NCI-H524 treated with DMSO at 0.1 percent for 48 hours (cell line): ENCODE measurements around the gene POFUT2.

ENCODE experiments used
- DNase-seq: peaks from one replicate; lab custom pipeline; 2025; lab: John Stamatoyannopoulos, UW

Gene POFUT2, protein sequence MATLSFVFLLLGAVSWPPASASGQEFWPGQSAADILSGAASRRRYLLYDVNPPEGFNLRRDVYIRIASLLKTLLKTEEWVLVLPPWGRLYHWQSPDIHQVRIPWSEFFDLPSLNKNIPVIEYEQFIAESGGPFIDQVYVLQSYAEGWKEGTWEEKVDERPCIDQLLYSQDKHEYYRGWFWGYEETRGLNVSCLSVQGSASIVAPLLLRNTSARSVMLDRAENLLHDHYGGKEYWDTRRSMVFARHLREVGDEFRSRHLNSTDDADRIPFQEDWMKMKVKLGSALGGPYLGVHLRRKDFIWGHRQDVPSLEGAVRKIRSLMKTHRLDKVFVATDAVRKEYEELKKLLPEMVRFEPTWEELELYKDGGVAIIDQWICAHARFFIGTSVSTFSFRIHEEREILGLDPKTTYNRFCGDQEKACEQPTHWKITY

DNA sequence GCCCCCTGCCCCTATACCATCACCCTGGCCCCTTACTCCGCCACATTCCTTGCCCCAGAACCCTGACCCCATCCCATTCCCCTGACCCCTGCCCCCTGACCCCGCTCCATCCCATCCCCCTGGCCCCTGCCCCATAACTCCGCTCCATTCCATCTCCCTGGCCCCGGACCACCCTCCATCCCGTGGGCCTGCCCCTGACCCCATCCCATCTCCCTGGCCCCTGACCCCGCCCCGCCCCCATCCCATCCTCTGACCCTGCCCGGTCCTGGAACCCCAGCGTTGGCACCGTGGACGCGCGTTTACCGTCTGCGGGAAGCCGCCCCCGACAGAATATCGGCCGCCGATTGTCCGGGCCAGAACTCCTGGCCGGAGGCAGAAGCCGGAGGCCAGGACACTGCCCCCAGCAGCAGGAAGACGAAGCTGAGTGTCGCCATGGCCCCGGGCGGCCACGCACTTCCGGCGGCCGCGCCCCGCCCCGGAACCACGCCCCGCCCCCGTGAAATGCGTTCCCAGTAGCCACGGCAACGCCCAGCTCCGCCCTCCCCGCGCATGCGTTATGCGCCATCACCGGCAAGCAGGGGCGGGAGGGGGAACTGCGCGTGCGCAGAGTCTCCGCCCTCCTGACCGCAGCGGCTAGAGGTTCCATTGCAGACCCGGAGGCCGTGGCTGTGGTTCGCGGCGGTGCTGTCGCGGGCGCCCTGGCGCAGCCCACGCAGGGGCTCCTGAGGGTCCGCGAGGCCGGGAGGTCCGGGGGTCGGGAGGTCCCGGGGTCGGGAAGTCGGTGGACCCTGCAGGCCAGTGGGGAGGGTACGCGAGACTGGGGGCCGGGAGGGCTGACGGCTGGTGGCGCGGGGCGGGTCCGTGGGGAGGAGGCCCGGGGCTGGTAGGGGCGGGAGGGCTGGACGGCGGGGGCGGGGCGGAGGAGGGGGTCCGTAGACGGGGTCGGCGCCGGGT is at the start of gene POFUT2:
POFUT2 (minus strand) TSS at position 458 of the 954 bp plus-strand sequence; CDS start at position 434, 24 bp downstream.
- DNase-seq = peak; percentile 47

DNA sequence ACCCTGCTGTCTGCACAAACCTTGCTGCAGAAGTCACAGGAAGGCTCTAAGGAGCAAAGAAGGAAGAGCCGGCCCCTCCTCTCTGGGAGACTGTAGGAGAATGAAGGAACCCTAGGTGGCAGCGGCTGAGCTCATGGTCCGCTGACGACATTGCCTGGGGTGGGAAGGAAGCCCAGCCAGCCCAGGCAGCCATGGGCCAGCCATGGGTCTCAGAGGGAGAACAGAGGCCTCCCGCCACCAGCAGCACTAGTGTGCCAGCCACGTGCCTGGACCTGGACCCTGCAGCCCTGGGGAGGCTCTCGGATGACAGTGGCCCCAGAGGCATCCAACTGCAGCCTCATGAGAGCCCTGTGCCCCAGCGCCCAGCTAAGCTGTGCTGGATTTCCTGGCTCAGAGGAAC is 49.2 kb upstream of the POFUT2 start:
- DNase-seq = no peak

DNA sequence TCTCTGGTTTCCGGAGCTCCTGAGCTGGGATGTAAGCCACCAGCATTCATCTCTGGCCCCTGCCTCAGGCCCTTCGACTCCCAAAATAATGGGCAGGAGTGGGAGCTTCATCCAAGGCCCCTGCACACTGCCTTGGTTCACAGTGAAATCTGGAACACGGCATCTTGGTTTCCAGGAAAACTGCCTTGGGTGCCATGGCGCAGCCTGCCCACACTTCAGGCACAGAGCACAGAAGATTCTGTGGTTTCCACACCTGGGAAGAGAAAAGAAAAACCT is 48.8 kb upstream of the POFUT2 start:
- no peak for DNase-seq

DNA sequence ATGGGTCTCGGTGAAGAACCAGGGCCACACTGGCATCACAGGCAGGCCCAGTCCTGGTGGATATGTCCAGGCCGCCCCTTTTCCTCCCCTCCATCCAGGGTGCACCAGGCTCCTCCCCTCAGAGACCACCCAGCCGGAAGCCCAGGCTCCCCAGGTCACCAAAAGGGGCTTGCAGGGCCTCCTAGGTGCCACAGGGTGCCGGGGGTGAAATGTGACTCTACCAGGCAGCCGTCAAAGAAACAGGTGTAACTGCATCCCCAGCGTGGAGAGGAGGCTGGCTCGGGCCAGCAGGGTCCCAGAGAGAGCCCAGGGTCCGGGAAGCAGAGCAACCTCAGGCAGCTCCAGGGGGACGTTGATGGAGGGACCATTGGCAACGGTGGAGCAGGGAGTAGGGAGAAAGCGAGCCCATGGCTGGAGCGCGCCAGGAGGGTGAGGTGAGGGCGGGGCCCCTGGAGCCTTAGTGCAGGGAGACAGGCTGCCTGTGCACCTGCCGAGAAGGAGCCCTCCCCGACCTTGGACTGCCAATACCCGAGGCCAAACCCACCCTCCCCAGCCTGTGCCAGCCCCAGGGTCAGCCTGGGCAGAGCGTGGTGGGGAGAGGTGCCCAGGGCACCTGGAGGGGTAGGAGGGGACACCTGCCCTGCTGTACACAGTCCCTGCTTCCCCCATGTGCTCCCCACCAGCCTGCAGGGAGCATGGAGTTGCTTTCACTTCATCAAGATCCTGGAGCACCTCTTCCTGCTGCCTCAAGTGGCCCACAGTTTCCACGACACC is 48.3 kb upstream of the POFUT2 start:
- DNase-seq = no peak

DNA sequence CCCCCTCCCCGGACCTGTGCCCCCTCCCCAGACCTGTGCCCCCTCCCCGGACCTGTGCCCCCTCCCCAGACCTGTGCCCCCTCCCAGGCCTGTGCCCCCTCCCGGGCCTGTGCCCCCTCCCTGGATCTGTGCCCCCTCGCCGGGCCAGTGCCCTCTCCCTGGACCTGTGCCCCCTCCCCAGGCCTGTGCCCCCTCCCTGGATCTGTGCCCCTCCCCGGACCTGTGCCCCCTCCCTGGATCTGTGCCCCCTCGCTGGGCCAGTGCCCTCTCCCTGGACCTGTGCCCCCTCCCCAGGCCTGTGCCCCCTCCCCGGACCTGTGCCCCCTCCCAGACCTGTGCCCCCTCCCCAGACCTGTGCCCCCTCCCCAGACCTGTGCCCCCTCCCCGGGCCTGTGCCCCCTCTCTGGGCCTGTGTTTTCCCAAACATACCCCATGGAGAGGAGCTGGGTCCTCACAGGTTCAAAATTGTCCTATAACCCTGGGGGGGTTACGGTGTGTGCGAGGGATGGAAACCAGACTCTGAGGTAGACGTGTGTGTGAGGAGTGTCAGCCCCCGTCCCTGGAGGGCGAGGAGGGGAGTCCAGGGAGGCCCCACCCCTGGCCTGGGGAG is 47.6 kb upstream of the POFUT2 start:
- no peak for DNase-seq

DNA sequence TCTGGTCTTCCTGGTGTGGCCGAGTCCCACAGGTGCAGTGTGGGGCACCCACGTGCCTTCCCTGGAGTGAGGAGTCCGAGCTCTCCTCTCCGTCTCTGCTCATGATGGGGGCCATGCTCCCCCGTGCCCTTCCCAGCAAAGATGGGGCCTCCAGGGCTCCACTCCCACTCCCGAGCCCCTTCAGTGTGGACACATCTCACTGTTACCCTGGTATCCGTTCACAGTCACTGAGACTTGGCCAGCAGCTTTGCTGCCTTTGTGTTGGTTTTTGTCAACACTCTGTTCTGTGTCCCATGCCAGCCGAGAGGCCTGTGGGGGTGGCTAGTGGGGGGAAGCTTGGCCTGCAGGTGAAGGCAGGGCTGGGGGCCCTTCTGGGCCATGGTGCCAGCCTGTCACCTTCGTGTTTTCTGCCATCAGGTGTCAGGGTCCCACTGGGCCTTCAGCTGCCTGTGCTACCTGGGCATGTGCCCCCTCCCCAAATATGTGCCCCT is 46.9 kb upstream of the POFUT2 start:
- no peak for DNase-seq

DNA sequence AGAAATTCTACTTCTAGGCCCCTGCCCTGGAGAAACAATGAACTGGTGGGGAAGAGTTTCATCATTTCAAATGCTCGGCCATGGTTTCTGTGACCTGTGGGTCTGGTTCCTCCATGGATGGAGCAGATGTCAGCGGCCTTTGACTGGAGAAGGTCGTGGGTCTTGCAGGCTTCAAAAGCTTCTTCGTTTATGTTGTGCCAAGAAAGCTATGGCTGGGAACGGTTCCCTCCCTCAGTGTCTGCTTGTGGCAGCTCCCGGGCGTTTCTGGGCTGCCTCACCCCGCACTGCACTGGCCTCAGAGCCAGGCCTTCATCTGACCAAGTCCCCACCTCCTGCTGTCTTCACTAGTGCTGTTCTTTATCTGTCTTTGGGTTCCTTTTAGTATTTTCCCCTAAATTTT is 46.4 kb upstream of the POFUT2 start:
- no peak for DNase-seq

DNA sequence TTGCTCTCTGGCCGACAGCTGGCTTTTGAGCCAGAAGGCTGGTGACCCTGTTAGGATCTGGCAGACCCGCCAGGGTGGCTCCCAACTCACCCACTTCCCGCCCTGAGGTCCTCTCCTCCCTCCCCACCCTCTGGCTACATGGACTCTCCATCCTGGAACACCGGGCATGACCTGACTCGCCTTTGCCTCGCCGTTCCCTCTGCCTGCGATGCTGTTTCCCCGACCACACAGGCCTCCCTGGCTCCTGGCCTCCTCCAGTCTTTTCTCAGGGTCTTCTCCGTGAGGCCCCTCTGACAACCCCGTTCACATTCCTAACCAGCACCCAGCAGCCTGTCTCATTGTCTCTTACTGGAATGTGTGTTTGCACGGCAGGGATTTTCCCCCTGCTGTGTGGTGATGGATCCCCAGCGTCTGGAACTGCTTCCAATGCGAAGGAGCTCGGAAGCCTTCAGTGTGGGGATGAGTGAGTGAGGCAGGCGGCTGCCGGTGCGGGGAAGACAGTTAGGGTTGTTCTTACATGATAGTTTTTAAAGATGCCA is 46.0 kb upstream of the POFUT2 start:
- DNase-seq = no peak

DNA sequence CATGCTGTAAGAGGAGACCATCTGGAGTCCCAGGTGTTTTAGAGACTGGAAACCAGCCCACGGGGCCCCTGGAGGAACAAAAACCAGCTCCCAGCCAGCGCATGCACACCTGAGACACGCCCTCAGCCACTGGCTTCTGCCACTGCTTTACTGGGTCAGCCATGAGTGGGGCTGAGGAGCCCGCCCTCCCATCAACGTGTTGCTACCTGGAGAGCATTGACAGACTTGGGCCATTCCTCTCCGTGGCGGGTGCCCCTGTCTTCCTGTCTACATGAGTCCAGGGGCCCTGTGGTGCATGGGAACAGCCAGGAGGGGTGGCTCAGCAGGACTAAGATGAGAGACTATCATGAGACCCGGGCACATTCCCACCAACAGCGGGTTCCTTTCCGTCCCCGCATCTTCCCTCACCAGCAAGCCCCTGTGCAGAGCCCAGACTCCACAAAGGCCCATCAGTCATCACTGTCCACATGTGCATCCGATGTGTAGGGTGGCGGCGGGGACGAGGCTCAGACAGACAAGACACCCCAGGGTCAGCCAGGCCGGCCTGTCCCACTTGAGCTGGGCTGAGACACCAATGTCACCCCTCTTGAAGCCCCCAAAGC is 45.4 kb upstream of the POFUT2 start:
- DNase-seq = peak; percentile 15

DNA sequence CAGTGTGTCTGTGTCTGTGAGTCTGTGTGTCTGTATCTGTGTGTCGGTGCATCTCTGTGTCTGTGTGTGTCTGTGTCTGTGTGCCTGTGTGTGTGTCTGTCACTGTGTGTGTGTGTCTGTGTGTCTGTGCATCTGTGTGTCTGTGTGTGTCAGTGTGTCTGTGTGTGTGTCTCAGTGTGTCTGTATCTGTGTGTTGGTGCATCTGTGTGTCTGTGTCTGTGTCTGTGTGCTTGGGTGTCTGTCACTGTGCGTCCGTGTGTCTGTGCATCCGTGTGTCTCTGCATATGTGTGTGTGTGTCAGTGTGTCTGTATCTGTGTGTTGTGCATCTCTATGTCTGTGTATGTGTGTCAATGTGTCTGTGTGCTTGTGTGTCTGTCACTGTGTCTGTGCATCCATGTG is 44.7 kb upstream of the POFUT2 start:
- DNase-seq = no peak

DNA sequence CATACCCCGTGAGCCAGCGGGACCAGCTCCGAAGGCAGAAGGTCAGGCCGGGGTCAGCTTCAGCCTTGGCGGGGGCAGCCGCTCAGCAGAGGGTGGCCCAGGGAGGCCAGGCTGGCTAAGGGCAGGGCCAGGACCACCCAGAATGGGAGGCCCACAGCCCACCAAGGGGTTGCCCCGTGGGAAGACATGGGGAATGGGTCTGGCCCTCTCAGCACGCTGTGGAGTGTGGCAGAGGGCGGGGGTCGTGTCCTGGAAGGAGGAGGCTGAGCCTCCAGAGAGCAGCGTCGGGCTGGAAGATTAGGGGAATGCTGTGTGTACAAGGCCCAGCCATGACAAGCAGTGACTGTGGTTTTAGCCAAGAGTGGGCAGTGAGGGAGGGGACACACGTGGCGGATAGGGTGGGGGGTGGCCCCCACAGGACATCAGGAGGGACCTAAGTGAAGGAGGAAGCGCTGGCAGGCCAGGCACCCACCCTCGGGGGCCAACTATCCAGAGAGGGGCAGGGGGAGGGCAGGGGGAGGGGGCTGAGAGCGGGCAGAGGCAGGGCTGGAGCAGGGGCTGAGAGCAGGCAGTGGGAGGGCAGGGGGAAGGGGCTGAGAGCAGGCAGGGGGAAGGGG is 43.9 kb upstream of the POFUT2 start:
- DNase-seq = no peak

DNA sequence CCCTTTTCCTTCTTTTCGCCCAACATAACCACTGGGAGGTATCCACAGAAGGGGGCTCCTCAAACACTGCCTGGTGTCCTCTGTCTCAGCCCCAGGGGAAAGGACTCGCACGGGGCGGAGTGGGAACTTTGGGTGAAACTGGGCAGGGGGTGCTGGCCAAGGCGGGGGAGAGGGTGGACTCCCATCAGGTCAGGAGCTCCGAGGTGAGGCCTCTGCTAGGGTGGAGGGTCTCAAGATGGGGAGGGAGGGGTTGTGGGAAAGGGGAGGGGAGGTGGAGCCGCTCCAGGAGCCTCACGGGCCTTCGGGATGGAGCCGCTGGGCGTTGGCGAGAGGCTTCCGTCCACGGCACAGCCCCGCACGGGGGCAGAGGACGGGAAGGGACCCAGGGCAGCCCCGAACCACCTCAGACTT is 43.2 kb upstream of the POFUT2 start:
- no peak for DNase-seq

DNA sequence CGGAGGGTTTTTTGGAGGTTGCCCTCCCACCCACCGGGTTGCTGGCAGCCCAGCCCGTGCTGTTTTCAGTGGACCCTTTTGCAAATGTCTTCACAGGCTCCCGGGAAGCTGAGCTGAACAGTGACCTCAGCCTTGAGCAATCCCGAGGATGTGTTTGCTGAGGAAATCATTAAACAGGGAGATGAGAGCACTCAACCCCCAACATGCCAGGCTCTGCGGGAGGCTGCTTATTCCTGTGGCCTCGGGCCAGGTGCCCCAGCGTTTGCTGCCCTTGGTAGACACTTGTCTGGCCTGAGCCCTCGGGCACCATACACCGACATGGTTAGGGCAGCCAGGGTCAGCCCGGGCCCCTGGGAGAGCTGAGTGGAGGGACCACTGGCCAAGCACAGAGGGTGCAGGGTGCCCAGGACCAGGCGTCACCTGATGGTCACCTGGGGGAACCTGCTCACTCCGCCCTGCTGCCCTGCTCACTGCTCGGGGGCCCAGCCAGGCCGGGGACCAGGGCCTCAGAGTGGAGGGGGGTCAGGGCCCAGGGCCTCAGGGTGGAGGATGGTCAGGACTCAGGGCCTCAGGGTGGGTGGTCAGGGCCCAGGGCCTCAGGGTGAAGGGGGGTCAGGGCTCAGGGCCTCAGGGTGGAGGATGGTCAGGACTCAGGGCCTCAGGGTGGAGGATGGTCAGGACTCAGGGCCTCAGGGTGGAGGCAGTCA is 42.5 kb upstream of the POFUT2 start:
- DNase-seq = no peak

DNA sequence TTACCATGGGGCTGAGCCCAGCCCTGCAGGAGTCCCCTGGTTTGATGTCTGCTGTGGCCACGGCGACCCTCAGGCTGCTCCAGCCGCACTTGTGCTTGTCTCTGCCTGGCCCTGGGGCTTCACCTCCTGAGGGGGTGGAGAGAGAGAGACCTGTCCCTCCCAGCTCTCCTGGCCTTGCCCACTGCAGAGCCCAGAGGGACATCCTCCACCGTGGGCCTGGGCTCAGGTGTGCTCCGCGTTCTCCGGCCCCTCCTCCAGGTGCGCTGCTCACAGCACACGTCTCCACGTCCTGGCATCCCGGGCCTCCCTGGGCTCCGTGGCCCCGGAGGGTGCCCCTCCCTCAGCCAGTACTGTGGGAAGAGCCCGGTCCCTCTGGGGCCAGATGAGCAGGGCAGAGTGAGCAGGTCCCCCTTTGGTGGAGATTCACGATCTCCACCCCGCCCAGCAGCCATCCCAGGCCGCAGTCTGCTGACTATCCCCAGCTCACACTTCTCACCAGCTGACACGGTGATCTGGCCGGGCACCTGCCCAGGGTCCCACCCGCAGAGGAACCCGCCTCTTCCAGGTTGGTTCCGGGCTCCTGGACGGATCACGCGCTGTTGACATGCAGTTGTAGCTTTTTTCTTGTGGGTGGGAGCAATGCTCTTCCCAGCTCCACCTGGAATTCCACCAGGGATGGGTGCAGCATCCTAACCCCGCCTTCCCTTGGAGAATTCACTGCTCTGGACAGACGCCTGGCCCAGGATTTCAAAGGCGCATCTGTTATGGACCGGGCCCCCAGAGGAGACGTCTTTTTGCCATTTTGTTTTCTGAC is 41.8 kb upstream of the POFUT2 start:
- DNase-seq = no peak

DNA sequence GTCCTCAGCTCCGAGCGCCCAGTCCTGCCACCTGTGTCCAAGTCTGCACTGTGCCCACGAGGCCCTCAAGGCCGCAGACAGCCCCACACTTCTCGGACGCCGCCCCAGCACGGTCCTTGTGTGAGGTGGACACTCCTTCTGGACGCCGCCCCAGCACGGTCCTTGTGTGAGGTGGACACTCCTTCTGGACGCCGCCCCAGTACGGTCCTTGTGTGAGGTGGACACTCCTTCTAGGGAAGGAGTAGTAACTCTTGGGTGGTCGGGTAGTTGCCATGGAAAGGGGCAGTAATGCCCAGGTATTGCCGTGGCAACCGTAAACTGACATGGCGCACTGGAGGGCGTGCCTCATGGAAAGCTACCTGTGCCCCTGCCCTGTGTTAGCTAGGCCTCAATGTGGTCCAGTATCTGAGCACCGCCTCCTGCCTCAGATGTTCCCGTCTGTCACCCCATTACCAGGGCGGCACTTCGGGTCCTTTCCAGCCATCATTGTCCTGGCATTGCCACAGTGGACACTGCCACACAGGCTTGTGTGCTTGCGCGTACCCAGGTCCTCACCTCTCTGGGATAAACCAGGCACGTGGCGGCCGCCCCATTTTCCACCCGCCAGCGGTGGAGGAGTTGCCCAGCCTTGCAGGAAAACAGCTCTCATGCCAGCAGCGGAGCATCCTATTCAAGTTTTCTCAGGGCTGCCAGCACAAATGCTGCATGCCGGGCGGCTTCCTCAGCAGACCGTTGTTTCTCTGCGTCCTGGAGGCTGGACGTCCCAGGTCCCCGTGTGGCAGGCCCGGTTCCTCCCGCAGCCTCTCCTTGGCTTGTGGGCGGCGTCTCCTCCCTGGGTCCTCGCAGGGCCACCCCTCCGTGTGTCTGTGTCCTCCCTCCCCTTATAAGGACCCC is 40.8 kb upstream of the POFUT2 start:
- DNase-seq = no peak

DNA sequence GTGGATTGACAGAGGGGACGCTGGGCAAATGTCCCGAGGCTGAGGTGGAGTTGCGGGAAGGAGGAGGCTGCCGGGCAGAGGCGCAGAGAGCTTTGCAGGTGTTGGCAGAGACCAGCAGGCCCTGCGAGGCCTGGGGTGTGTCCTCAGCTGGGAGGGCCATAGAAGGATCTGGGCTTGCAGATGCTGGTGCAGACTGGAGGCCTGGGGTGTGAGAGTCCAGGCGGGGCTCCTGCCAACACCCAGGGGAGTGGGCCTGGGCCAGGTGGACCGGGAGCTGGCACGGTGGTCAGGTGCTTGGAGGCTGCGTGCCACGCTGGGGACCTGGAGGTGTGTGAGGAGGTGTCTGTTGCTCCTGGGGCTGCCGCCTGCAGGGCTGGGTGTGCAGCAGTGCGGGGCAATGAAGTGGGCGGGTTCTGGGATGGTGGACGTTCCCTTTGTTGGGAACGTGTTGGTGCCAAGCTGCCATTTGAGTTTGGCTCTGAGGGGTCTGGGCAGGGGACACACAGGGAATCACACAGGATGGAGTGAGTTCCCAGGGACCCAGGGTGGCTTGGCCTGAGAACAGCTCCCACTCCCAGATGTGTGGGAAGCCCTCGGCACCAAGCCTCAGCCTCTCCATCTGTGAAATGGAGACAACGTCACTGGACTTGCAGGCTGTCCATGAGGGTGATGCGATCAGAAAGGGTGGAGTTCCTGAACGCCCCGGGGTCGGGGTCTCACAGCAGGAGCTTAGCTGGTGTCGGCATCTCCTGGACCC is 39.9 kb upstream of the POFUT2 start:
- no peak for DNase-seq

DNA sequence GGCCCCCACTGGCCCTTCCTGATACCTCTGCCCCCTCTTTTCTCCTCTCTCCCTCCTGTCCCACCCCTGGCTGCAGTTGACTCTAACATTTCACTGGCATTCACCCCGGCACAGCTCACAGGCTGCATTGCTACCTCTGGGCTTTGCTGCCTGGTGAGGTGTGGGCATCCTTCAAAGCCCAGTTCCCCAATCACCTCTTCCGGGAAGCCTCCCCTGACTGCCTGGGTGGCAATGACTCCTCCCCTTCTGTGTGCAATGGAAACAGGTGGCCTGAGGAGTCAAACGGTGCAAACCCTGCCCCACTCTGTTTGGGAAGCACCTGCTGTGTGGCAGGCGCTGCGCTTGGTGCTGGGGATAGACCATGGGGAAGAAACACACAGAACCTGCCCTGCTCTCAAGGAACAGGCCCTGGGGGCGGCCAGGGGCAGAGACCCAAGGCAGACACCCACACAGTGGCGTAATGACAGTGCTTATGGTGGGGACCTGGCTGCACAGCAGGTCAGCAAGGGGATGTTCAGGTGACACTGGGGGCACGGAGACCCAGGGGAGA is 39.3 kb upstream of the POFUT2 start:
- DNase-seq = no peak
